GM12865 (cell line): ENCODE measurements around the gene NUCB2.

Source experiments
- DNase-seq: peaks from one replicate; pipeline ENCODE4 v3.0.0; 2010; ENCODE audit warnings: low read depth
- H3K4me3 ChIP-seq: 2 replicates; pipeline ENCODE4 v1.5.1; 2011; ENCODE audit warnings: mild to moderate bottlenecking, low read depth, low read length, control low read depth
- TF ChIP-seq, protein P1 (sequence below): IDR thresholded peaks from 2 replicates; pipeline ENCODE4 v1.5.1; 2011; ENCODE audit warnings: low read length, control low read depth, low read depth, inconsistent platforms; ENCODE audit not compliant: insufficient read depth; ENCODE audit errors: missing control alignments

Gene NUCB2

DNA sequence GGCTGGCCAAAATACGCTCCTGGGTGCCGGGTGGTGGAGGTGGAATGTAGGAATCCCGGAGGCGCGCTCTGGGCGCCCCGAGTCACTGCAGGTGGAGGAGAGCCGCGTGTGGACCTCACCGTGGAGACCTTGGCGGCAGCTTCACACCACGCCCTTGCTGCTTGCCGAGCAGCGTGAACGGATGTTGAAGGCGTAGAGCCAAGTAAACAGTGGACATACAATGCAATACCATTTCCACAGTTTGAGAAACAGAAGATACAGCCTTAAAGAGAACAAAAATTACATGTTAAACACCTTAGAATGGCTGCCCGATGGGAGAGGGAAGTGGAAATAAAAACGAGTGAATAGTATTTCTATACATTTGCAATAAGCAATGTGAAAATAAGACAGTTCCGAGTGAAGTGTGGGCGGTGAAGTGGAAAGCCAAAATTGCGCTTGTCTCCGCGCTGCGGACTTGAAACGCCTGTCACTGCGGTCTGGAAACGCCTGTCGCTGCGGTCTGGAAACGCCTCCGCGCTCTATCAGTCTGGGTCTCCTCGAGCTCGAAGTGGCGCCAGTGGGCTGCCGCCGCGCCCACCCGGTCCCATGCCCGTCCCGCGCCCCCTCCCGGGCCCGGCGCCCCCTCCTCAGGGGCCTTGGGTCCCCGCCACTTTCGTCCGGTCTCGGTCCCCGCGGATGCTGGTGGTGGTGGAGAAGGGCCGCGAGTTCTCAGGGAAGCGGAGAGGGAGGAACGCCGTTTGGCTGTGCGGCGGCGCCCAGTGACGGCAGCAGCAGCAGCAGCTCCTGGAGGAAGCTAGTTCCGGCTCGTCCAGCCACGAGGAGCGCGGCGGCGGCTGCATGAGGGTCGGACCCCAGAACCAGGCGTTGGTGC is 76.6 kb downstream of the NUCB2 start:
- TF ChIP-seq, protein P1, sequence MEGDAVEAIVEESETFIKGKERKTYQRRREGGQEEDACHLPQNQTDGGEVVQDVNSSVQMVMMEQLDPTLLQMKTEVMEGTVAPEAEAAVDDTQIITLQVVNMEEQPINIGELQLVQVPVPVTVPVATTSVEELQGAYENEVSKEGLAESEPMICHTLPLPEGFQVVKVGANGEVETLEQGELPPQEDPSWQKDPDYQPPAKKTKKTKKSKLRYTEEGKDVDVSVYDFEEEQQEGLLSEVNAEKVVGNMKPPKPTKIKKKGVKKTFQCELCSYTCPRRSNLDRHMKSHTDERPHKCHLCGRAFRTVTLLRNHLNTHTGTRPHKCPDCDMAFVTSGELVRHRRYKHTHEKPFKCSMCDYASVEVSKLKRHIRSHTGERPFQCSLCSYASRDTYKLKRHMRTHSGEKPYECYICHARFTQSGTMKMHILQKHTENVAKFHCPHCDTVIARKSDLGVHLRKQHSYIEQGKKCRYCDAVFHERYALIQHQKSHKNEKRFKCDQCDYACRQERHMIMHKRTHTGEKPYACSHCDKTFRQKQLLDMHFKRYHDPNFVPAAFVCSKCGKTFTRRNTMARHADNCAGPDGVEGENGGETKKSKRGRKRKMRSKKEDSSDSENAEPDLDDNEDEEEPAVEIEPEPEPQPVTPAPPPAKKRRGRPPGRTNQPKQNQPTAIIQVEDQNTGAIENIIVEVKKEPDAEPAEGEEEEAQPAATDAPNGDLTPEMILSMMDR = no peak
- DNase-seq = peak; percentile 50
- H3K4me3 ChIP-seq = peak overlapping the region; percentile 65

DNA sequence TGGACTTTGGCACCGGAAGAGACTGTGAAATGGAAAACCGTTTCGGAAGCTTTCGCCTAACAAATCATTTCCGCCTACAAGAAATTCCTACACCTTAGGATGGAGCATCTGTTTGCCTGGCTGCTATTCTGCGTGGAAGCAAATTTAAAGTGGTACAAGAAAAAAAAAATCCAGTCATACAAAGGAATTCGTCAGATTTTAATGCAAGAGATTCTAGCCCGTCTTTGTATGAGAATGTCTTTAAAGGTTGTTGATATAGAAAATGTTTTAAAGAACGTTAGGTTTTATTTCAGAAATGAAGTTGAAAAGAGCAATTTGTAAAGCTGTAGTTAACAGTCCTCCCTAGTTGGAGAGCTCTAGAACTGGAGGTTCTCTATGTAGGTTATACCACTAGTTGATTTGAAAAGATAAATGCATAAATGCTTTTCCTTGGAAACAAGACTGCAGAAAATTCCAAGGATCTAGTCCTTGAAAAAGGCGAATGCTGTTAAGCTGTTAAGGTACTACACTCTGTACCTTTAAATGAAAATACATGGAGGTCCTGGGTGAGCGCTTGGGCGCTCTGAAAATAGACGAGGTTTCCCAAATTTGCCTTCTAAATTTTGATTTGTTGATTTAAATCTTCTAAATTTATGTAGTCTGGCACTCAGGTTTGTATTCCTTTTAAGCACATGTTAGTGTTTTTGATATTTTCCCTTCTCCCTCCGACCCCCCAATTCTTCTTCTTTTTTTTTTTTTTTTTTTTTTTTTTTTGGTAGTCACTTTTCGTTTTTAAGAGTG is 77.5 kb downstream of the NUCB2 start:
- no peak for DNase-seq
- peak overlapping the region; percentile 65 for H3K4me3 ChIP-seq
- TF ChIP-seq, protein P1 = no peak

DNA sequence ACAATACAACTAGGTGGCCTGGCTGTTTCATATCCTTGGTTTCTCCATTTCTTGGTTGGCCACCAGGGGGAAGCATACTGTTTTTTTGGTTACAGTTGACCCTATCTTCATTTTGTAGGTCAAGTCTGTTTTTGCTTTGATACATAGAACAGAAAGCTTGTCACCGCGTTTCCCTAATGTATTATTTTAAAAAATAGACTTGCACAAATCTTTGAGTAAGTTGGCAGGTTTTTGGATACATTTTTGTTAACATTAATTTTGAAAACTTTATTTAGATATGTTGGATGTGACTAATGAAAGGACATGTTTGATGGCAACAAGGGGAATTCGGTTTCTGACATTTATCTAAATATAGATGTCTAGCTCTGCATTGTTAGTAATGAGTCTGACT is 78.1 kb downstream of the NUCB2 start:
- no peak overlapping the region for H3K4me3 ChIP-seq
- TF ChIP-seq, protein P1 = peak; percentile 60

DNA sequence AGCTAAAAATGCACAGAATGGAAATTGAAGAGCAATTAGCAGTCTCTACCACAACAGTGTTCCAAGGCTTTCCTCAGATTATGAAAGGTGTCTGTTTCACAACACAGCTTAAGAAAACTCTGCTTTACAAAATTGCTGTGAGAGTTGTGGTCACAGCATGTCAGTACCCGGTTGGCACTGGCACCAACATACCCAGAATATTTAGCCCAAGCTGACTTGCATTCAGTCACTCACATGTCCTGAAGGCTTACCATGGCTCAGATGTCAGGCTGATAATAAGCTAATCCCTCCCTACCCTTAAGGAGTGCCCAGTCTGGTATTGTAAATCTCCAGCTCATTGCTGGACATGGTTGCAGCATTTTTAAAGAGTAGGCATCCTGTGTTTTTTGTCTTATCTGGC is 90.0 kb downstream of the NUCB2 start:
- DNase-seq = no peak
- no peak overlapping the region for H3K4me3 ChIP-seq
- TF ChIP-seq, protein P1 = no peak

More for the DNA sequence above, 78.1 kb downstream of the NUCB2 start:
- peak; percentile 75 for DNase-seq

DNA sequence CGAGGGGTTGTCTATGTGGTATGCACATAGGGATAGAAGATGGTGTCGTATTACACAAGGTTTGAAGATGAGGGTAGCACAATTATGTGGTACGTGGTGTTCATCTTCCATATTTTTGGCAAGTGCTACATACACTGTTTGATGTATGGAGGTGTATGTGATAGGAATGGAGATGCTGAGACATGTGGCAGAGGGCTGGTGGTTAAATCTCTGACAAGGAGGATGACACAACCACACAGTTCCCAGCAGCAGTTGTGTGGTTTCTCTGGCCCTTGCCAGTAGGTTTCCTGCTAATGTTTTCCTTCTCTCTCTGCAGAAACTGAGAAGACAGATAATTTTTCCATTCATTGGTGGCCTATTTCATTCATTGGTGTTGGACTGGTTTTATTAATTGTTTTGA is 92.0 kb downstream of the NUCB2 start:
- no peak for DNase-seq
- no peak overlapping the region for H3K4me3 ChIP-seq
- TF ChIP-seq, protein P1 = no peak

DNA sequence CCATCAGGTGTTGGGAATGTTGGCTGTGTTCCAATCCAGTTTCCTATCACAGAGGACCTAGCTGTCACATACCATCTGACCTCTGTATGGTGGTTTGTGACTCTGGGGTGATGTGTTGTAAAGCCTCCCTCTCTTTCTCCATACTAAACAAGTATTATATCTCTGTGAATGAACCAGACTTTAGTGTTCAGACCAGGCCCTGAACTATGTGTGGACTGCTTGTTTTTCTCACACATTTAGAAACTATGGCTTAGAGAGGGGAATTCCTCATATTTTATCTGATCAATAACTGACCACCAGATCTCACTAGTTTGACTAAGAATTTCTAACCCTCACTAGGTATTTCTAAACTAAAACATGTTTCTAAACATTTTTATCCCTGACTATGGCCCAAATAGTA is 92.6 kb downstream of the NUCB2 start:
- no peak for DNase-seq
- TF ChIP-seq, protein P1 = no peak
- H3K4me3 ChIP-seq = no peak overlapping the region
